ENCODE results near the gene CLCF1. TPM values are rescaled to one million over a fixed set of nuclear protein-coding genes. Genes with fewer than 3 reads are reported as not detected.

CLCF1 gene
- total and polyA plus RNA-seq, 2 of the 13 experiments (the other 11 are each of a cell fraction or from before 2014, with no cell fraction given): 0.49 to 0.78 TPM

- TF ChIP-seq REXO4 (CRISPR knock-in tag; IDR thresholded peaks at IDR 0.05; ENCODE audit: borderline replicate concordance) (no peak), HOXA9 (CRISPR knock-in tag; IDR thresholded peaks at IDR 0.05; ENCODE audit: borderline replicate concordance) (no peak), ZUFSP (CRISPR knock-in tag; IDR thresholded peaks at IDR 0.05; ENCODE audit: borderline replicate concordance) (no peak), ZNF784 (CRISPR knock-in tag; IDR thresholded peaks at IDR 0.05; ENCODE audit: borderline replicate concordance) (no peak), POLR2AphosphoS2 (IDR thresholded peaks at IDR 0.05; ENCODE audit: low read depth, low read length) (no peak), MAF1 (CRISPR knock-in tag; IDR thresholded peaks at IDR 0.05; ENCODE audit: borderline replicate concordance) (no peak), ARID2 (CRISPR knock-in tag; IDR thresholded peaks at IDR 0.05; ENCODE audit: borderline replicate concordance) (no peak), ZNF160 (CRISPR knock-in tag; IDR thresholded peaks at IDR 0.05) (no peak), ZNF770 (CRISPR knock-in tag; IDR thresholded peaks at IDR 0.05) (peak; percentile 54; the same call in 1 of the 2 replicates), RORA (CRISPR knock-in tag; IDR thresholded peaks at IDR 0.05) (no peak), PHF20 (CRISPR knock-in tag; IDR thresholded peaks at IDR 0.05) (peak; percentile 49; the same call in 1 of the 2 replicates), MAFK (conservative IDR thresholded peaks at IDR 0.05 in 1 of 2, IDR thresholded peaks at IDR 0.05 in 1 of 2; ENCODE audit: low read length in 2 of 2) (no peak)
- TF ChIP-seq, protein P1, sequence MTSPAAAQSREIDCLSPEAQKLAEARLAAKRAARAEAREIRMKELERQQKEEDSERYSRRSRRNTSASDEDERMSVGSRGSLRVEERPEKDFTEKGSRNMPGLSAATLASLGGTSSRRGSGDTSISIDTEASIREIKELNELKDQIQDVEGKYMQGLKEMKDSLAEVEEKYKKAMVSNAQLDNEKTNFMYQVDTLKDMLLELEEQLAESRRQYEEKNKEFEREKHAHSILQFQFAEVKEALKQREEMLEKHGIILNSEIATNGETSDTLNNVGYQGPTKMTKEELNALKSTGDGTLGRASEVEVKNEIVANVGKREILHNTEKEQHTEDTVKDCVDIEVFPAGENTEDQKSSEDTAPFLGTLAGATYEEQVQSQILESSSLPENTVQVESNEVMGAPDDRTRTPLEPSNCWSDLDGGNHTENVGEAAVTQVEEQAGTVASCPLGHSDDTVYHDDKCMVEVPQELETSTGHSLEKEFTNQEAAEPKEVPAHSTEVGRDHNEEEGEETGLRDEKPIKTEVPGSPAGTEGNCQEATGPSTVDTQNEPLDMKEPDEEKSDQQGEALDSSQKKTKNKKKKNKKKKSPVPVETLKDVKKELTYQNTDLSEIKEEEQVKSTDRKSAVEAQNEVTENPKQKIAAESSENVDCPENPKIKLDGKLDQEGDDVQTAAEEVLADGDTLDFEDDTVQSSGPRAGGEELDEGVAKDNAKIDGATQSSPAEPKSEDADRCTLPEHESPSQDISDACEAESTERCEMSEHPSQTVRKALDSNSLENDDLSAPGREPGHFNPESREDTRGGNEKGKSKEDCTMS (CRISPR knock-in tag; conservative IDR thresholded peaks at IDR 0.05): no peak
- TF ChIP-seq, protein P2, sequence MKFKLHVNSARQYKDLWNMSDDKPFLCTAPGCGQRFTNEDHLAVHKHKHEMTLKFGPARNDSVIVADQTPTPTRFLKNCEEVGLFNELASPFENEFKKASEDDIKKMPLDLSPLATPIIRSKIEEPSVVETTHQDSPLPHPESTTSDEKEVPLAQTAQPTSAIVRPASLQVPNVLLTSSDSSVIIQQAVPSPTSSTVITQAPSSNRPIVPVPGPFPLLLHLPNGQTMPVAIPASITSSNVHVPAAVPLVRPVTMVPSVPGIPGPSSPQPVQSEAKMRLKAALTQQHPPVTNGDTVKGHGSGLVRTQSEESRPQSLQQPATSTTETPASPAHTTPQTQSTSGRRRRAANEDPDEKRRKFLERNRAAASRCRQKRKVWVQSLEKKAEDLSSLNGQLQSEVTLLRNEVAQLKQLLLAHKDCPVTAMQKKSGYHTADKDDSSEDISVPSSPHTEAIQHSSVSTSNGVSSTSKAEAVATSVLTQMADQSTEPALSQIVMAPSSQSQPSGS (CRISPR knock-in tag; IDR thresholded peaks at IDR 0.05): peak; percentile 62; the same call in 1 of the 2 replicates
- TF ChIP-seq, protein P3, sequence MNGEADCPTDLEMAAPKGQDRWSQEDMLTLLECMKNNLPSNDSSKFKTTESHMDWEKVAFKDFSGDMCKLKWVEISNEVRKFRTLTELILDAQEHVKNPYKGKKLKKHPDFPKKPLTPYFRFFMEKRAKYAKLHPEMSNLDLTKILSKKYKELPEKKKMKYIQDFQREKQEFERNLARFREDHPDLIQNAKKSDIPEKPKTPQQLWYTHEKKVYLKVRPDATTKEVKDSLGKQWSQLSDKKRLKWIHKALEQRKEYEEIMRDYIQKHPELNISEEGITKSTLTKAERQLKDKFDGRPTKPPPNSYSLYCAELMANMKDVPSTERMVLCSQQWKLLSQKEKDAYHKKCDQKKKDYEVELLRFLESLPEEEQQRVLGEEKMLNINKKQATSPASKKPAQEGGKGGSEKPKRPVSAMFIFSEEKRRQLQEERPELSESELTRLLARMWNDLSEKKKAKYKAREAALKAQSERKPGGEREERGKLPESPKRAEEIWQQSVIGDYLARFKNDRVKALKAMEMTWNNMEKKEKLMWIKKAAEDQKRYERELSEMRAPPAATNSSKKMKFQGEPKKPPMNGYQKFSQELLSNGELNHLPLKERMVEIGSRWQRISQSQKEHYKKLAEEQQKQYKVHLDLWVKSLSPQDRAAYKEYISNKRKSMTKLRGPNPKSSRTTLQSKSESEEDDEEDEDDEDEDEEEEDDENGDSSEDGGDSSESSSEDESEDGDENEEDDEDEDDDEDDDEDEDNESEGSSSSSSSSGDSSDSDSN (CRISPR knock-in tag; IDR thresholded peaks at IDR 0.05): peak; percentile 38
Measured at GRCh38 chr11:67354075-67355022, 19.0 kb downstream of the CLCF1 start (continued).

Data from HepG2 (cell line).